ENCODE measurements around the gene FGD6.
A peak's percentile ranks its signal among the peaks of the same experiment; 100 is the strongest.

FGD6 gene

GRCh38 chr12:95177201-95177768 lies 40.0 kb downstream of the FGD6 start:
- DNase-seq (ENCODE audit: low read depth), result no peak
- TF ChIP-seq MAX (IDR thresholded peaks at IDR 0.05; ENCODE audit: low read depth, low read length) (no peak), CTCF (IDR thresholded peaks at IDR 0.05; ENCODE audit: low read depth, low read length) (no peak), POLR2A (IDR thresholded peaks at IDR 0.05; ENCODE audit: extremely low read depth, insufficient read length) (no peak)
- no peak overlapping the region for H3K4me3 ChIP-seq (ENCODE audit: low read depth, low read length)

GRCh38 chr12:95173392-95174251 lies 43.6 kb downstream of the FGD6 start:
- no peak for DNase-seq (ENCODE audit: low read depth)
- H3K4me3 ChIP-seq (ENCODE audit: low read depth, low read length), result no peak overlapping the region
- TF ChIP-seq MYC (IDR thresholded peaks at IDR 0.05; ENCODE audit: low read depth, low read length) (no peak), CTCF (IDR thresholded peaks at IDR 0.05; ENCODE audit: low read depth, low read length) (no peak), MAX (IDR thresholded peaks at IDR 0.05; ENCODE audit: low read depth, low read length) (no peak), POLR2A (IDR thresholded peaks at IDR 0.05; ENCODE audit: extremely low read depth, insufficient read length) (no peak)

- no peak overlapping the region for H3K4me3 ChIP-seq (ENCODE audit: low read depth, low read length)
- DNase-seq (ENCODE audit: low read depth), result peak; percentile 37
Measured at GRCh38 chr12:95169368-95169767, 47.9 kb downstream of the FGD6 start.

GRCh38 chr12:95168746-95169145 lies 48.5 kb downstream of the FGD6 start:
- no peak for TF ChIP-seq MYC (IDR thresholded peaks at IDR 0.05; ENCODE audit: low read depth, low read length)
- no peak overlapping the region for H3K4me3 ChIP-seq (ENCODE audit: low read depth, low read length)
- DNase-seq (ENCODE audit: low read depth), result no peak

More at GRCh38 chr12:95169368-95169767, 47.9 kb downstream of the FGD6 start:
- TF ChIP-seq POLR2A (IDR thresholded peaks at IDR 0.05; ENCODE audit: extremely low read depth, insufficient read length), result no peak
- TF ChIP-seq MAX (IDR thresholded peaks at IDR 0.05; ENCODE audit: low read depth, low read length), result no peak

GRCh38 chr12:95164656-95165055 lies 52.6 kb downstream of the FGD6 start:
- TF ChIP-seq MAX (IDR thresholded peaks at IDR 0.05; ENCODE audit: low read depth, low read length) (no peak), POLR2A (IDR thresholded peaks at IDR 0.05; ENCODE audit: extremely low read depth, insufficient read length) (no peak), MYC (IDR thresholded peaks at IDR 0.05; ENCODE audit: low read depth, low read length) (no peak), CTCF (IDR thresholded peaks at IDR 0.05; ENCODE audit: low read depth, low read length) (no peak)
- DNase-seq (ENCODE audit: low read depth), result no peak
- H3K4me3 ChIP-seq (ENCODE audit: low read depth, low read length), result no peak overlapping the region

- no peak for DNase-seq (ENCODE audit: low read depth)
- no peak overlapping the region for H3K4me3 ChIP-seq (ENCODE audit: low read depth, low read length)
- TF ChIP-seq POLR2A (IDR thresholded peaks at IDR 0.05; ENCODE audit: extremely low read depth, insufficient read length) (no peak), CTCF (IDR thresholded peaks at IDR 0.05; ENCODE audit: low read depth, low read length) (no peak), MYC (IDR thresholded peaks at IDR 0.05; ENCODE audit: low read depth, low read length) (no peak), MAX (IDR thresholded peaks at IDR 0.05; ENCODE audit: low read depth, low read length) (no peak)
Measured at GRCh38 chr12:95158919-95159318, 58.3 kb downstream of the FGD6 start.
